ENCODE measurements around the gene NKD1.

DNA sequence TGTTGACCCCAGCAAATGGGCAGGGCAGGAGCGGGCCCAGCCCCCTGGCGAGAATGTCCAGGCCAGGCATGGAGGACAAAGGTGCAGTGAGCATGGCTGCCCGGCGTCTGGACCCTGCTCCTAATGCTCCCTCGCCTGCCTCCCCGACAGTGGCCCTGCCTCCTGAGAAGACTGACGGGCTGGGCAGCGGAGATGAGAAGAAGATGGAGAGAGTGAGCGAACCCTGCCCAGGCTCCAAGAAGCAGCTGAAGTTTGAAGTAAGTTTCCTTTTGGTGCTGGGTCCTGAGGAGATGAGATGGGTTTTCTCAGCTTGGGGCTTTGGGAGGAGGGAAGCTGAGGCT lies 73.2 kb downstream of the NKD1 start:
- TF ChIP-seq BCL11A (IDR thresholded peaks at IDR 0.05; ENCODE audit: low read depth in 2 of 2, low read length in 2 of 2) (no peak), TAF1 (IDR thresholded peaks at IDR 0.05; ENCODE audit: low read depth, low read length) (no peak), HDAC6 (IDR thresholded peaks at IDR 0.05; ENCODE audit: low read depth, low read length) (no peak), KDM1A (IDR thresholded peaks at IDR 0.05; ENCODE audit: borderline replicate concordance, low read length) (no peak), POLR2A (IDR thresholded peaks at IDR 0.05; ENCODE audit: control extremely low read depth in 1 of 2, low read depth in 2 of 2, low read length in 2 of 2) (no peak), RAD21 (IDR thresholded peaks at IDR 0.05 in 1 of 2, conservative IDR thresholded peaks at IDR 0.05 in 1 of 2; ENCODE audit: low read depth in 2 of 2, low read length in 2 of 2) (no peak), EZH2 (IDR thresholded peaks at IDR 0.05; ENCODE audit: low read depth, low read length, severe bottlenecking) (no peak), EP300 (IDR thresholded peaks at IDR 0.05; ENCODE audit: borderline replicate concordance in 1 of 2, low read depth in 2 of 2, low read length in 2 of 2) (no peak), POLR2AphosphoS5 (IDR thresholded peaks at IDR 0.05; ENCODE audit: low read depth, low read length) (no peak), ZNF274 (IDR thresholded peaks at IDR 0.05; ENCODE audit: borderline replicate concordance, extremely low read depth, low read length) (no peak), SIRT6 (IDR thresholded peaks at IDR 0.05; ENCODE audit: low read length) (no peak), CREB1 (IDR thresholded peaks at IDR 0.05) (no peak)
- TF ChIP-seq, protein P1, sequence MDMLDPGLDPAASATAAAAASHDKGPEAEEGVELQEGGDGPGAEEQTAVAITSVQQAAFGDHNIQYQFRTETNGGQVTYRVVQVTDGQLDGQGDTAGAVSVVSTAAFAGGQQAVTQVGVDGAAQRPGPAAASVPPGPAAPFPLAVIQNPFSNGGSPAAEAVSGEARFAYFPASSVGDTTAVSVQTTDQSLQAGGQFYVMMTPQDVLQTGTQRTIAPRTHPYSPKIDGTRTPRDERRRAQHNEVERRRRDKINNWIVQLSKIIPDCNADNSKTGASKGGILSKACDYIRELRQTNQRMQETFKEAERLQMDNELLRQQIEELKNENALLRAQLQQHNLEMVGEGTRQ (IDR thresholded peaks at IDR 0.05; ENCODE audit: low read length), result no peak
- TF ChIP-seq, protein P2, sequence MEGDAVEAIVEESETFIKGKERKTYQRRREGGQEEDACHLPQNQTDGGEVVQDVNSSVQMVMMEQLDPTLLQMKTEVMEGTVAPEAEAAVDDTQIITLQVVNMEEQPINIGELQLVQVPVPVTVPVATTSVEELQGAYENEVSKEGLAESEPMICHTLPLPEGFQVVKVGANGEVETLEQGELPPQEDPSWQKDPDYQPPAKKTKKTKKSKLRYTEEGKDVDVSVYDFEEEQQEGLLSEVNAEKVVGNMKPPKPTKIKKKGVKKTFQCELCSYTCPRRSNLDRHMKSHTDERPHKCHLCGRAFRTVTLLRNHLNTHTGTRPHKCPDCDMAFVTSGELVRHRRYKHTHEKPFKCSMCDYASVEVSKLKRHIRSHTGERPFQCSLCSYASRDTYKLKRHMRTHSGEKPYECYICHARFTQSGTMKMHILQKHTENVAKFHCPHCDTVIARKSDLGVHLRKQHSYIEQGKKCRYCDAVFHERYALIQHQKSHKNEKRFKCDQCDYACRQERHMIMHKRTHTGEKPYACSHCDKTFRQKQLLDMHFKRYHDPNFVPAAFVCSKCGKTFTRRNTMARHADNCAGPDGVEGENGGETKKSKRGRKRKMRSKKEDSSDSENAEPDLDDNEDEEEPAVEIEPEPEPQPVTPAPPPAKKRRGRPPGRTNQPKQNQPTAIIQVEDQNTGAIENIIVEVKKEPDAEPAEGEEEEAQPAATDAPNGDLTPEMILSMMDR (IDR thresholded peaks at IDR 0.05; ENCODE audit: control extremely low read depth in 1 of 3, insufficient read depth in 1 of 3, low read depth in 1 of 3, low read length in 3 of 3), result no peak

All from H1 (cell line).